Measurements from ENCODE around the gene RCE1.

Gene RCE1

GRCh38 chr11:66879999-66880398 is 36.8 kb downstream of the RCE1 start:
- H3K27me3 ChIP-seq (replicated peaks): no peaks in the 10 kb centered on the region
- no peak for TF ChIP-seq CTCF (IDR thresholded peaks at IDR 0.05; ENCODE audit: low read depth, low read length, missing control alignments)
- DNase-seq: no peak
- H3K36me3 ChIP-seq (replicated peaks): no peaks in the 10 kb centered on the region
- no peak overlapping the region for H3K27ac ChIP-seq
- H3K4me3 ChIP-seq (ENCODE audit: low read depth, low read length): no peak overlapping the region
- in situ Hi-C loops (cut with HindIII; ENCODE audit: low pct_ligation_motif_present, low sequenced_read_pairs): no loop called here

- in situ Hi-C loops (cut with HindIII; ENCODE audit: low pct_ligation_motif_present, low sequenced_read_pairs): no loop called here
- no peak for DNase-seq
- Histone ChIP-seq H3K27me3 (replicated peaks) (no peaks in the 10 kb centered on the region), H3K36me3 (replicated peaks) (no peaks in the 10 kb centered on the region), H3K4me3 (ENCODE audit: low read depth, low read length) (no peak overlapping the region), H3K27ac (no peak overlapping the region)
- TF ChIP-seq CTCF (IDR thresholded peaks at IDR 0.05; ENCODE audit: low read depth, low read length, missing control alignments): no peak
Measured at GRCh38 chr11:66880496-66881450, 37.5 kb downstream of the RCE1 start.

- Histone ChIP-seq H3K27ac (no peak overlapping the region), H3K36me3 (replicated peaks) (no peaks in the 10 kb centered on the region), H3K27me3 (replicated peaks) (no peaks in the 10 kb centered on the region), H3K4me3 (ENCODE audit: low read depth, low read length) (no peak overlapping the region)
- TF ChIP-seq CTCF (IDR thresholded peaks at IDR 0.05; ENCODE audit: low read depth, low read length, missing control alignments): no peak
- DNase-seq: no peak
- in situ Hi-C loops (cut with HindIII; ENCODE audit: low pct_ligation_motif_present, low sequenced_read_pairs): no loop called here
Measured at GRCh38 chr11:66881451-66881835, 38.2 kb downstream of the RCE1 start.

GRCh38 chr11:66881927-66882452 is 38.7 kb downstream of the RCE1 start:
- H3K27ac ChIP-seq: no peak overlapping the region
- no peaks in the 10 kb centered on the region for H3K36me3 ChIP-seq (replicated peaks)
- TF ChIP-seq CTCF (IDR thresholded peaks at IDR 0.05; ENCODE audit: low read depth, low read length, missing control alignments): no peak
- no peak for DNase-seq
- H3K27me3 ChIP-seq (replicated peaks): no peaks in the 10 kb centered on the region
- H3K4me3 ChIP-seq (ENCODE audit: low read depth, low read length): no peak overlapping the region
- in situ Hi-C loops (cut with HindIII; ENCODE audit: low pct_ligation_motif_present, low sequenced_read_pairs): no loop called here

- no peaks in the 10 kb centered on the region for H3K36me3 ChIP-seq (replicated peaks)
- H3K27ac ChIP-seq: no peak overlapping the region
- in situ Hi-C loops (cut with HindIII; ENCODE audit: low pct_ligation_motif_present, low sequenced_read_pairs): no loop called here
- H3K27me3 ChIP-seq (replicated peaks): no peaks in the 10 kb centered on the region
- DNase-seq: no peak
- no peak overlapping the region for H3K4me3 ChIP-seq (ENCODE audit: low read depth, low read length)
- no peak for TF ChIP-seq CTCF (IDR thresholded peaks at IDR 0.05; ENCODE audit: low read depth, low read length, missing control alignments)
Measured at GRCh38 chr11:66882561-66883015, 39.3 kb downstream of the RCE1 start.

All from brain microvascular endothelial cell (primary cell).